Measurements from ENCODE around the gene TVP23A. TPM values are rescaled to one million over a fixed set of nuclear protein-coding genes. Genes with fewer than 3 reads are reported as not detected.
"Not testable (repeated sequence)": the region's sequence is repeated elsewhere in the genome, so short reads cannot be mapped to it uniquely, and the experiment has no call there.

TVP23A gene
- total RNA-seq, 2 donors from 2014 or later: not detected

DNA sequence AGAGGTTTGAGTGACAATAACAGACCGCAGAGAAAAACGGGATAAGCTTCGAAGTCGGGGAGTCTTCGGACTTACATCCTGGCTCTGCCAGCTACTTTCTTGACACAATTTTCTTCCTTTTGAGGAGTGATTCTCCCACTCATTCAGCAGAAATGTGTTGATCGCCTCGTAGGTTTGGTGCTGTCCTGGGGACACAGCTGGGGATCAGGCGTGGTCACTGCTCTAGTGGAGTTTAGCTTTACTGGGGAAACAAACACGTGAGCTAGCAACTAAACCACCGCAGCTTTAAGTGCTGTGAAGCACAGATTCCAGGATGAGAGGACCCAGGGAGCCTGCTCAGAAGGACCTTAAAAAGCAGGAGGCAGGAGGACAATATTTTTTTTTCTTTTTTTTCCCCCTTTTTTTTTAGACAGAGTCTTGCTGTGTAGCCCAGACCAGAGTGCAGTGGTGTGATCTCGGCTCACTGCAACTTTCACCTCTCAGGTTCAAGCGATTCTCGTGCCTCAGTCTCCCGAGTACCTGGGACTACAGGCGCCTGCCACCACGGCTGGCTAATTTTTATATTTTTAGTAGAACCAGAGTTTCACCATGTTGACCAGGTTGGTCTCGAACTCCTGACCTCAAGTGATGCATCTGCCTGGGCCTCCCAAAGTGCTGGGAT, 74.1 kb downstream of the TVP23A start:
- ATAC-seq (no peak), DNase-seq (no peak)
- Mint-ChIP-seq H3K27me3 (no peaks in the 10 kb centered on the region), H3K4me1 (peaks cover 25% of the 10 kb centered on the region), H3K4me3 (peak overlapping the region; percentile 99), H3K36me3 (ENCODE audit: low read depth) (peaks cover 3% of the 10 kb centered on the region), H3K27ac (peak overlapping the region; percentile 98)
- no peaks in the 10 kb centered on the region for H3K9me3 ChIP-seq (ENCODE audit: control insufficient read depth, low read length, poor library complexity, severe bottlenecking)

DNA sequence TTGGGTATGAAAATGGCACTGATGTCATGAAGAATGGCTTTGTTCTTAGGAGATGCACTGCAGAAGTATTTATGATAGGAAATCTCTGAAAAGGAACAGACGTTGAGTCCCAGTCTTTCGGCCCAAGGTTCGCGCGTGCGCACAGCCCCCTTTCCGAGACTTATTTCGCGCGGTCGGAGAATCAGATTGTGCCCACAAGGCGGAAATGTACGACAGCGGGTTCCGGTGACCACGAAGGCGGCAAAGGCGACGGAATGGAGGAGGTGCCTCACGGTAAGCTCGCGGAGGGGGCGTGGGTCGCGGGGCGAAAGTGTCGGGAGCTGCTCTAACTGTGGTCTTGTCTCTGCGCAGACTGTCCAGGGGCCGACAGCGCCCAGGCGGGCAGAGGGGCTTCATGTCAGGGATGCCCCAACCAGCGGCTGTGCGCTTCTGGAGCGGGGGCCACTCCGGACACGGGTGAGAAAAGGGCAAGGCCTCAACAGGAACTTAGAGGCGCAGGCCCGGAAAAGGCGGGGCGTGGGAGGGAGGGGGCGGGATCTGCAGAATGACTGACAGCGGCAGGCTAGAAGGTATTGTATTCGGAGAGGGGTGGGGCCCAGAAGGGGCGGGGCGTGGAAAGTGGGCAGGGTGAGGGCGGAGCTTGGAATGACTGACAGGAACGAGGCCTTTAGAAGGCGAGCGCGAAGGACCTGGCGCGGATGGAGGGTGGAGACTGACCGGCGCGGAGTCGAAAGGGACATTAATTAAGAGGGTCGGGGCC, 74.8 kb downstream of the TVP23A start, which contains the start of gene NUBP1:
TSS of gene NUBP1 (plus strand) at position 233 of the 760 bp plus-strand sequence. CDS start at position 255, 22 bp downstream.
- Mint-ChIP-seq H3K4me1 (peaks cover 23% of the 10 kb centered on the region), H3K27me3 (no peaks in the 10 kb centered on the region), H3K4me3 (peak within 1 kb of the TSS; percentile 99), H3K27ac (peak within 1 kb of the TSS; percentile 98), H3K36me3 (ENCODE audit: low read depth) (peaks cover 3% of the 10 kb centered on the region)
- ATAC-seq (peak; percentile 96), DNase-seq (peak; percentile 98 to 99 (median 98))
- H3K9me3 ChIP-seq (ENCODE audit: control insufficient read depth, low read length, poor library complexity, severe bottlenecking): no peaks in the 10 kb centered on the region

DNA sequence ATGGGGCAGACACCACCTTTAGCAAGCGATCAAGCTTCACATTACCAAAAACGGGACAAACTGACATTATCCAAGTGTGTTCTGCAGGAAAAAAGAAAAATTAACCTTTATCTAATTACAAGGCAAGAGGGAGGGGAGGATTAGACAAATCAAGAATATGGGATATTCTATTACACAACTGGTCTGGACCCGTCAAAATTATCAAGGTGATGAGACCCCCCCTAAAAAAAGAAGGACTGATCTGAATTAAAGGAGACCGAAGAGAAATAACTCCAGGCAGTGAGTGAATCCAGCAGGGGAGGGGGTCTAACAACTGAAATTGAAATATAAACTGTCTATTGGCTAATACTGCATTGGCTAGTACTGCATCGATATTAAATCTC, 75.4 kb downstream of the TVP23A start:
- DNase-seq: no peak
- peaks cover 3% of the 10 kb centered on the region for H3K36me3 Mint-ChIP-seq (ENCODE audit: low read depth)

DNA sequence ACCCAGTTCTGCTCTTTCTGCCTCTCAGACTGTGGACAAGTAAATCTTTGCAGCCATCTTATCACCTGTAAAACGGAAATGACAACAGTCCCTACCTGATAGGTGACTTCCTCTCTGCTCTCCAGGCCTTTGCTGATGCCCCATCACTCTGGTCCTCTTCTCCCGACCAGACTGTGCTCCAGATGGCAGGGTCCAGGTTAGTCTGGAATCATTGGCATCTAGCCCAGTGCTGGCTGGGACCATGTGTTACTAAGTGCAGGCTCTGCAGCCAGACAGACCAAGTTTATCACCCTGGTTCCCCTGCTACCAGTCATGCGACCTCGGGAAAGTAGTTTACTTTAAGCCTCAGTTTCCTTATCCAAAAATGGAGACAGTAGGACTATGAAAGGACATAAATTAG, 76.8 kb downstream of the TVP23A start:
- H3K4me3 Mint-ChIP-seq: no peak overlapping the region
- H3K27ac Mint-ChIP-seq: peak overlapping the region; percentile 49
- ATAC-seq (no peak), DNase-seq (no peak)
- H3K4me1 Mint-ChIP-seq: peaks cover 27% of the 10 kb centered on the region
- peaks cover 3% of the 10 kb centered on the region for H3K36me3 Mint-ChIP-seq (ENCODE audit: low read depth)
- H3K9me3 ChIP-seq (ENCODE audit: control insufficient read depth, low read length, poor library complexity, severe bottlenecking): no peaks in the 10 kb centered on the region
- H3K27me3 Mint-ChIP-seq: no peaks in the 10 kb centered on the region

More for the DNA sequence above, 75.4 kb downstream of the TVP23A start:
- H3K4me1 Mint-ChIP-seq: peaks cover 24% of the 10 kb centered on the region
- no peaks in the 10 kb centered on the region for H3K9me3 ChIP-seq (ENCODE audit: control insufficient read depth, low read length, poor library complexity, severe bottlenecking)
- no peak for ATAC-seq
- H3K27ac Mint-ChIP-seq: peak overlapping the region; percentile 98
- peak overlapping the region; percentile 99 for H3K4me3 Mint-ChIP-seq
- H3K27me3 Mint-ChIP-seq: no peaks in the 10 kb centered on the region

DNA sequence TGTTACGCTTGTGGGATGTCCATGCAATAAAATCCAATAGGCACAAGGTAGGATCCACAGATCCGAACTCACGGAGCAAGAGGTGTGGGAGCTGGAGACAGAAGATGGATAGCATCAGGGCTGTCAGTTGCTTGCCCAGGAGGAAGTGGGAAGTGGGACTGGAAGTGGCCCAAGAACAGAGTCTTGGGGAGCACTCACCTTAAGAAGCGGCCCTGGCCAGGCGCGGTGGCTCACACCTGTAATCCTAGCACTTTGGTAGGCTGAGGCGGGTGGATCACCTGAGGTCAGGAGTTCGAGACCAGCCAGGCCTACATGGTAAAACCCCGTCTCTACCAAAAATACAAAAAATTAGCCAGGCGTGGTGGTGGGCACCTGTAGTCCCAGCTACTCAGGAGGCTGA, 77.3 kb downstream of the TVP23A start:
- H3K27me3 Mint-ChIP-seq; H3K4me3 Mint-ChIP-seq; H3K9me3 ChIP-seq (ENCODE audit: control insufficient read depth, low read length, poor library complexity, severe bottlenecking); H3K36me3 Mint-ChIP-seq (ENCODE audit: low read depth); ATAC-seq; DNase-seq: not testable (repeated sequence)
- peaks cover 27% of the 10 kb centered on the region for H3K4me1 Mint-ChIP-seq
- H3K27ac Mint-ChIP-seq: peak overlapping the region; percentile 49

DNA sequence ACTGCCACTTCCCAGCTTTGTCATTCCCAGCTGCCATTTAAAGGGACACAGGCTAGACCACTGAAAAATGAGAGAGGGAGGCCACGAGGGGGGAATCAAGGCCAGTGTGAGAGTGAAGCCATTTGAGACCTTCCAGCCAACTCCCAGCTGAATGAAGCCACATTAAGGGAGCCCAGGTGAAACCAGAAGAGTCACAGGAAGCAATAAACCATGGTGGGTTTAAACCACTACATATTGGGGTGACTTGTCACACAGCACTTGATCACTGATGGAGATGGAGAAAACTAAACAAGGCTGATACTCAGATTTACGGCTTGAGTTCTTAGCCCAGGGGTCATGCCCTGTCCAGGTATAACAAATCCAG, 77.8 kb downstream of the TVP23A start:
- Mint-ChIP-seq H3K36me3 (ENCODE audit: low read depth) (peaks cover 3% of the 10 kb centered on the region), H3K27me3 (no peaks in the 10 kb centered on the region), H3K4me1 (peaks cover 25% of the 10 kb centered on the region), H3K27ac (no peak overlapping the region), H3K4me3 (no peak overlapping the region)
- no peak for DNase-seq
- no peaks in the 10 kb centered on the region for H3K9me3 ChIP-seq (ENCODE audit: control insufficient read depth, low read length, poor library complexity, severe bottlenecking)
- no peak for ATAC-seq

DNA sequence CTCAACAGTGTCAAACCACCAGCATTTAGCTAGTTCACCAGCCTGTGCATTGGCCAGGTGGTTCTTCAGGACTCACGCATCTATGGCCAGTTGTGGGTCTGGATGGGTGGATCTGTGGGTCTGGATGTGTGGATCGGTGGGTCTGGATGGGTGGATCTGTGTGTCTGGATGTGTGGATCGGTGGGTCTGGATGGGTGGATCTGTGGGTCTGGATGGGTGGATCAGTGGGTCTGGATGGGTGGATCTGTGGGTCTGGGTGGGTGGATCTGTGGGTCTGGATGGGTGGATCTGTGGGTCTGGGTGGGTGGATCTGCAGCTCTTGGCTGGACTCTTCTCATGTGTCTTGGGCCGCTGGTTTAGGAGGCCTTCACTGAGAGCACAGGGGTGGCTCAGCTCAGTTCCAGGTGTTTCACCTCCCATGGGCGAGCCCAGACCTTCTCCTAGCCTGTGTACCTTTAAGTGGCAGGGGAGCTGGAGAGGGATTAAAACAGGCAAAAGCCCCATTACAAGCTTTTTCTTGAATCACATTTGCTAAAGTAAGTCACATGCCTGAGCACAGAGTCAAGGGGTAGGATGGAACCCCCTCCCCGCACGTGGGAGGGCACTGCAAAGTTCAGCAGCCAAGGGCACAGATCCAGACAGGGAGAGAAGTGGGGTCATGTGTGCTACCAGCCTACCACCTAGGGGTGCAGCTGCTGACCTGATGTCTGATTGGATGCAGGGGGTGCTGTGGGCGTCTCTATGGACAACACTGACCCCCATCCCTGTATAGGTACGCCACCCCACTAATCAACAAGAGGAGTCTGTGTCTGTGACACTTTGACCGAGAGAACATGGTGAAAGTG, 78.4 kb downstream of the TVP23A start:
- no peak overlapping the region for H3K27ac Mint-ChIP-seq
- DNase-seq: no peak
- peaks cover 21% of the 10 kb centered on the region for H3K4me1 Mint-ChIP-seq
- H3K9me3 ChIP-seq (ENCODE audit: control insufficient read depth, low read length, poor library complexity, severe bottlenecking): no peaks in the 10 kb centered on the region
- no peak for ATAC-seq
- no peak overlapping the region for H3K4me3 Mint-ChIP-seq
- no peaks in the 10 kb centered on the region for H3K27me3 Mint-ChIP-seq
- no peaks in the 10 kb centered on the region for H3K36me3 Mint-ChIP-seq (ENCODE audit: low read depth)

DNA sequence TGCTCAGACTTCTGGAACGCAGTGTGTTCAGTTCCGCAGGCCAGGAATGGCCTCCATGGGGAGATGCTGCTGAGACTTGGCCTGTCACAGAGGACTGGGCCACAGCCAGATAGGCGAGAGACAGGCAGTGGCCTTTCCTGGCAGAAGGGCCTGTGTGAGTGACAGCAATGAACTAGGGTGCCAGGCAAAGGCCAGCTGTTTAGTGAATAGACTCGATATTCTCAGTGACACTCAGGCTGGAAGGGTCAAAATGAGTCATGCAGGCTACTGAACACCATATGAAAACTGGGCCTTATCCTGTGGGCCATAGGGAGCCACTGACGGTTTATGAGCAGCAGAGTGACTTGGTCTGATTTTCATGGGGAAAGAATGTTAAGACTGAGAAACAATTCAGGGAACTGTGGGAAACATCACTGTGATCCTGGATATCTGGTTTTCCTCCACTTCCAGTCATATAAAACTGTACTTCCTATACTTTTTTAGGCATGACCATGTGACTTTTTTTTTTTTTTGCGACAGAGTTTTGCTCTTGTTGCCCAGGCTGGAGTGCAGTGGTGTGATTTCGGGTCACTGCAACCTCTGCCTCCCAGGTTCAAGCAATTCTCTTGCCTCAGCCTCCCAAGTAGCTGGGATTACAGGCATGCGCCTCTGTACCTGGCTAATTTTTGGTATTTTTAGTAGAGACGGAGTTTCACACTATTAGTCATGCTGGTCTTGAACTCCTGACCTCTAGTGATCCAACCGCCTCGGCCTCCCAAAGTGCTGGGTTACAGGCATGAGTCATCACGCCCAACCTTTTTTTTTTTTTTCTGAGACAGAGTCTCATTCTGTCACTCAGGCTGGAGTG, 80.1 kb downstream of the TVP23A start:
- no peak for DNase-seq
- ATAC-seq: no peak
- H3K27me3 Mint-ChIP-seq: no peaks in the 10 kb centered on the region
- H3K4me1 Mint-ChIP-seq: peaks cover 13% of the 10 kb centered on the region
- H3K4me3 Mint-ChIP-seq: no peak overlapping the region
- H3K9me3 ChIP-seq (ENCODE audit: control insufficient read depth, low read length, poor library complexity, severe bottlenecking): no peaks in the 10 kb centered on the region
- H3K27ac Mint-ChIP-seq: no peak overlapping the region
- no peaks in the 10 kb centered on the region for H3K36me3 Mint-ChIP-seq (ENCODE audit: low read depth)

DNA sequence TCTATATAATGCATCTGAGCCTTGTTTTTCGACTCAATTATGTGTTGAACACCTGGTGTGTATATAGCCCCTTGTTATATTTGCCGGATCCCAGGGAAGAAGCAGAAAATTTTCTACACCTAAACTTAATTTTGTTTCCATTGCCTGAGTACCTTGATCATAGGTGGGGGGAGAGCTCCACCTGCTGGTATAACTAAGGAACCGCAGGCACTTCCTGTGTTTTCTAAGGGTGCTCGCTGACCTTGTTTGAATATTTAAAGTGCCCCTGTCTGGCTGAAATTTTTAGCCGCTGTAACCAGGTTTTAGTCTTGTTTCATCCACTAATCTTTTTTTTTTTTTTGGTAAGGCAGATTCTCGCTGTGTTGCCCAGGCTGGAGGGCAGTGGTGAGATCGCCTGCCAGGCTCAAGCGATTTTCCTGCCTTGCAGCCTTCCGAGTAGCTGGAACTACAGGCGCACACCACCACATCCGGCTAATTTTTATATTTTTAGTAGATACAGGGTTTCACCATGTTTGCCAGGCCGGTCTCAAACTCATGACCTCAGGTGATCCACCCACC, 81.4 kb downstream of the TVP23A start:
- H3K27me3 Mint-ChIP-seq: no peaks in the 10 kb centered on the region
- no peaks in the 10 kb centered on the region for H3K9me3 ChIP-seq (ENCODE audit: control insufficient read depth, low read length, poor library complexity, severe bottlenecking)
- no peaks in the 10 kb centered on the region for H3K36me3 Mint-ChIP-seq (ENCODE audit: low read depth)
- DNase-seq (peak; percentile 35 to 57 (median 50)), ATAC-seq (peak; percentile 95)
- peaks cover 7% of the 10 kb centered on the region for H3K4me1 Mint-ChIP-seq
- peak overlapping the region; percentile 80 for H3K27ac Mint-ChIP-seq
- H3K4me3 Mint-ChIP-seq: peak overlapping the region; percentile 53

DNA sequence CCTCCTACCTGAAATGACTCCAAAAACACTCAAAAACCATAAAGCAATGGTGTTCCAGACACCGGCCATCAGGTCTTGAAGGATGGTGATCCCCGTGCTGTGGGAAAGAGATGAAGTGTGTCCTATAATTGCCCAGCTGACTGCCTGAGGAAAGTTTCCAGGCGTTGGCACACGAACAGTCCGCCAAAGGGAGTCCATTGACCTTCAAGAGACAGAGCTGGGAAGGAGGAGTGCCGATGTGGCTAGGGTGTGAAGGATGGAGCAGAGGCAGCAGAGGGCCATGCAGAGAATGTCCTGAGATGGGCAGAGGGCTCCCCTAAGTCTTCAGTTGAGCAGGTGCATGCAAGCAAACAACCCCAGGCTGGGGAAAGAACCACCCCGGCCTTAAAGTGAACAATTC, 86.8 kb downstream of the TVP23A start:
- H3K4me1 Mint-ChIP-seq: no peaks in the 10 kb centered on the region
- H3K27me3 Mint-ChIP-seq: no peaks in the 10 kb centered on the region
- no peak overlapping the region for H3K4me3 Mint-ChIP-seq
- no peaks in the 10 kb centered on the region for H3K9me3 ChIP-seq (ENCODE audit: control insufficient read depth, low read length, poor library complexity, severe bottlenecking)
- no peak overlapping the region for H3K27ac Mint-ChIP-seq
- no peaks in the 10 kb centered on the region for H3K36me3 Mint-ChIP-seq (ENCODE audit: low read depth)
- ATAC-seq (no peak), DNase-seq (no peak)

DNA sequence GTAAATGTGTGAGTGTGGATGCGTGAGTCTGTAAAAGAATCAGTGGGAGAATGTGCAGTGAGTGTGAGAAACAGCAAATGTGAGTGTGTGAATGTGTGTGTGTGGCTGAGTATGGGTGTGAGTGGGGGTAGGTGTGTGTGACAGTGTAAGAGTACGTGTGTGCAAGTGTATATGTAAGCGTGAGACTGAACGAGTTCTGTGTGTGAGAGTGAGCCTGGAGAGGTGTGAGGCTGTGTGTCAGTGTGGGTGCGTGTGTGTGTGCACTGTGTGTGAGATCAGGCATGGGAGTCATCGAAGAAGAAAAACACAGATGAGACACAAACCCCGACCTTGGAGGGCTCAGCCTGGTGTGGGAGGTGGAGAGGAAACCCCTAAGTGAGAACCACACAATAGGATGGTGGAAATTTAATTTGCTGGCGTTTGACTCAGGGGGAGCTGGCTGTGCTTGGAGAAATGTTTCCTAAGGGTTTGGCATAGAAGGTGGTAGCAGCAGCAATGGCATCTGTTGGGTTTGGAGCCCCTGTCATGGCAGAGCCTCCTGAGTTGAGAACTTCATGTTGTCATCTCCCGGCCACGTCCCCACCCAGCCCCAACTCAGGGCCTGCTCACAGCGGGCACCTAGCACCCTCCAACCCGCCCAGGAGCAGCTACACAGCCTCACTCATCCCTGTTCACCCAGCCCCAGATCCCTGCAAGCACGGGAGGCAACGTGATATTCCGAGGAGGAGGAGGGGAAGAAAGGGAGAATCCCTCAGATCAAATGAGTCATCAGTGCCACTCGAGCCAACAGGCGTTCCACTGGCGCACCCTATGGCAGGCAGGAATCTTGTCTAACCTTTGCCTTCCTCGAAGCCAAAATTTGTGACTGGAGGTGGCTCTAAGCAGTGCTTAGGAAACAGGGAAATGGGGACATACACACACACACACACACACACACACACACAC, 89.2 kb downstream of the TVP23A start:
- Mint-ChIP-seq H3K27me3 (peaks cover 9% of the 10 kb centered on the region), H3K27ac (no peak overlapping the region), H3K36me3 (ENCODE audit: low read depth) (no peaks in the 10 kb centered on the region), H3K4me1 (no peaks in the 10 kb centered on the region), H3K4me3 (no peak overlapping the region)
- H3K9me3 ChIP-seq (ENCODE audit: control insufficient read depth, low read length, poor library complexity, severe bottlenecking): no peaks in the 10 kb centered on the region
- ATAC-seq (no peak), DNase-seq (no peak)

Data from T-helper 17 cell (primary cell).